HCT116 (cell line): Measurements from ENCODE around the gene COL1A1. TPM values are rescaled to one million over a fixed set of nuclear protein-coding genes. Genes with fewer than 3 reads are reported as not detected.

Experiments used
- ATAC-seq: fragments of 200-7000 bp; cut with Tn5 transposase; 2 replicates; pipeline ENCODE4 v1.9.1; 2020; ENCODE audit warnings: mild to moderate bottlenecking, moderate library complexity
- BruUV-seq: library from RNA; stranded (reverse); fragments of 400-500 nt; replicated peaks from 2 replicates; lab custom pipeline; 2021; lab: Mats Ljungman, UMichigan
- CTCF ChIA-PET: fragments of 300-600 bp; sonication (Branson Sonifier 250); formaldehyde crosslinking; loops from one replicate; lab custom pipeline; 2021; ENCODE audit warnings: antibody characterized with exemption; lab: Charles Lee
- POLR2A ChIA-PET: fragments of 300-600, 350-600 bp; sonication (Branson Sonifier 250); formaldehyde crosslinking; loops from one replicate; lab custom pipeline; 2021; ENCODE audit warnings: antibody characterized with exemption; lab: Charles Lee
- RAD21 ChIA-PET, 2 experiments: fragments of 300-600 bp; sonication (Branson Sonifier 250); formaldehyde crosslinking; loops; one replicate each; lab custom pipeline; 2023; ENCODE audit warnings: low total read pairs in 2 of 2; ENCODE audit not compliant: uncharacterized antibody in 2 of 2, unreplicated experiment in 2 of 2, low non-redundant PET in 1 of 2; lab: Charles Lee
- DNase-seq: peaks from one replicate; pipeline ENCODE4 v3.0.0-alpha.2; 2010; ENCODE audit warnings: low read depth, low spot score
- H2AFZ ChIP-seq: fragments of 200-600 bp; shearing (Covaris generic), sonication (generic); 2 replicates; pipeline ENCODE4 v1.6.1; 2017; ENCODE audit warnings: low read depth, mixed run types, mixed read lengths, antibody characterized with exemption, low read length; ENCODE audit not compliant: poor library complexity, severe bottlenecking
- H3K27ac ChIP-seq: 2 replicates; pipeline ENCODE4 v1.5.1; 2012; ENCODE audit warnings: low read depth, low read length
- H3K27me3 ChIP-seq: fragments of 200-600 bp; sonication (generic); 2 replicates; pipeline ENCODE4 v1.6.1; 2016; ENCODE audit warnings: mixed run types, low read length, mixed read lengths; ENCODE audit not compliant: insufficient read depth
- H3K36me3 ChIP-seq, 2 experiments: fragments of 200-500 bp in 1 of 2; fragments of 200-600 bp in 1 of 2; sonication (Bioruptor generic) in 1 of 2; sonication (generic) in 1 of 2; 2 replicates each; pipeline versions ENCODE4 v1.5.1 to v1.6.1; 2014 to 2016; ENCODE audit warnings: low read length in 2 of 2, inconsistent platforms in 1 of 2, mixed read lengths in 1 of 2, mixed run types in 1 of 2; ENCODE audit not compliant: insufficient read depth in 2 of 2, control insufficient read depth in 1 of 2
- H3K4me1 ChIP-seq, 2 experiments: fragments of 200-600 bp in 1 of 2; sonication (generic) in 1 of 2; 2 replicates each; pipeline versions ENCODE4 v1.5.1 to v1.6.1; 2012 to 2017; ENCODE audit warnings: low read length in 2 of 2, inconsistent platforms in 1 of 2, mild to moderate bottlenecking in 1 of 2, mixed read lengths in 1 of 2, mixed run types in 1 of 2, moderate library complexity in 1 of 2; ENCODE audit not compliant: insufficient read depth in 2 of 2, control insufficient read depth in 1 of 2
- H3K4me2 ChIP-seq: fragments of 200-600 bp; sonication (generic); 2 replicates; pipeline ENCODE4 v1.6.1; 2017; ENCODE audit warnings: mixed run types, low read length, mixed read lengths
- H3K4me3 ChIP-seq, 2 experiments: fragments of 200-600 bp in 1 of 2; sonication (generic) in 1 of 2; replicated peaks in 1 of 2; 2 replicates each; pipeline ENCODE4 v1.5.1; 2011 to 2016; ENCODE audit warnings: low read length in 2 of 2, control low read depth in 1 of 2, low read depth in 1 of 2, mild to moderate bottlenecking in 1 of 2, mixed read lengths in 1 of 2, mixed run types in 1 of 2
- H3K79me2 ChIP-seq: fragments of 200-600 bp; sonication (generic); 2 replicates; pipeline ENCODE4 v1.6.1; 2017; ENCODE audit warnings: mild to moderate bottlenecking, mixed run types, low read length, moderate library complexity, mixed read lengths; ENCODE audit not compliant: insufficient read depth
- H3K9ac ChIP-seq: fragments of 200-600 bp; sonication (generic); 2 replicates; pipeline ENCODE4 v1.6.1; 2016; ENCODE audit warnings: low read length, mixed read lengths
- H3K9me2 ChIP-seq: fragments of 200-600 bp; sonication (generic), shearing (Covaris generic); 2 replicates; pipeline ENCODE4 v1.6.1; 2017; ENCODE audit warnings: mixed run types, mild to moderate bottlenecking, moderate library complexity; ENCODE audit not compliant: insufficient read depth
- H3K9me3 ChIP-seq, 2 experiments: fragments of 200-500 bp in 1 of 2; fragments of 200-600 bp in 1 of 2; sonication (Bioruptor generic) in 1 of 2; sonication (generic) in 1 of 2; 2 replicates each; pipeline ENCODE4 v1.6.1; 2014 to 2017; ENCODE audit warnings: low read length in 2 of 2, mixed read lengths in 2 of 2, inconsistent platforms in 1 of 2, low read depth in 1 of 2, mild to moderate bottlenecking in 1 of 2, mixed run types in 1 of 2, moderate library complexity in 1 of 2; ENCODE audit not compliant: control insufficient read depth in 1 of 2, insufficient read depth in 1 of 2
- H4K20me1 ChIP-seq: fragments of 200-600 bp; sonication (generic), shearing (Covaris generic); 2 replicates; pipeline ENCODE4 v1.6.1; 2017; ENCODE audit warnings: mixed run types, mild to moderate bottlenecking, moderate library complexity; ENCODE audit not compliant: insufficient read depth
- EGR1 ChIP-seq: IDR thresholded peaks from 2 replicates; pipeline ENCODE4 v1.6.1; 2012; ENCODE audit warnings: low read depth
- EZH2 ChIP-seq: fragments of 200-600 bp; sonication (generic); IDR thresholded peaks from 2 replicates; pipeline ENCODE4 v1.6.1; 2017; ENCODE audit warnings: antibody characterized with exemption, mixed run types
- ZFX ChIP-seq: fragments of 450-650 bp; IDR thresholded peaks from 2 replicates; pipeline ENCODE4 v1.6.1; 2017
- intact Hi-C: fragments of 100-400 bp; cut with micrococcal nuclease; formaldehyde crosslinking; loops from 2 replicates; pipeline ENCODE4 v1.10.0; 2022
- total RNA-seq: library from RNA; stranded (reverse); gene quantifications from one replicate; pipeline ENCODE4 v1.2.1, GENCODE V29; 2021; ENCODE audit not compliant: unreplicated experiment
- TF ChIP-seq, protein P1 (sequence below): IDR thresholded peaks from 2 replicates; pipeline ENCODE4 v1.6.1; 2012
- TF ChIP-seq, protein P2 (sequence below): IDR thresholded peaks from 2 replicates; pipeline ENCODE4 v1.6.1; 2012
- TF ChIP-seq, protein P3 (sequence below): IDR thresholded peaks from 2 replicates; pipeline ENCODE4 v1.6.1; 2012; ENCODE audit warnings: low read depth

Gene COL1A1
- total RNA-seq, 1 experiment from 2014 or later: 33.6 TPM

DNA sequence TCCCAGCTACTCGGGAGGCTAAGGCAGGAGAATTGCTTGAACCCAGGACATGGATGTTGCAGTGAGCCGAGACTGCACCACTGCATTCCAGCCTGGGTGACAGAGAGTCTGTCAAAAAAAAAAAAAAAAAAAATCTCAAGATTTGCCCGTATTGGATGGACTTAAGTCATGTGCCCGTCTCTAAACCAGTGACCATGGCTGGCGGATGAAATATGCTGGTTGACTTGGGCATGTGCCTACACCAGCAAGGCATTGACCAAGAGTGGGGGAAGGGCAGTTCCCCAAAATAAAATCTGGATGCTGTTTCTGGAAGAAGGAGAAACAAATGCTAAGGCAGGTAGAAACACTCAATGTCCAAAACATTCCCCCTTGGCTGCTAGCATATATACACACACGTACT lies 21.5 kb upstream of the COL1A1 start:
- no peak overlapping the region for H3K4me2 ChIP-seq
- no peak overlapping the region for H3K4me3 ChIP-seq
- H3K27ac ChIP-seq: no peak overlapping the region
- BruUV-seq: no TSS peak
- RAD21 ChIA-PET: no interaction called here
- DNase-seq (no peak), ATAC-seq (no peak)
- TF ChIP-seq EGR1 (no peak), EZH2 (no peak), ZFX (no peak)
- H3K79me2 ChIP-seq: no peaks in the 10 kb centered on the region
- H3K36me3 ChIP-seq: no peaks in the 10 kb centered on the region
- peaks cover 25 to 33% of the 10 kb centered on the region in 2 experiments for H3K4me1 ChIP-seq
- no peaks in the 10 kb centered on the region for H3K9me2 ChIP-seq
- H4K20me1 ChIP-seq: no peaks in the 10 kb centered on the region
- no peak overlapping the region for H2AFZ ChIP-seq
- CTCF ChIA-PET: interaction anchor here (1.0 to 1.6 kb wide), 2 partner anchors 10 to 23 kb away, joined by 3 to 4 read pairs; no protein-coding TSS in a partner anchor
- no peak overlapping the region for H3K9ac ChIP-seq
- POLR2A ChIA-PET: no interaction called here
- H3K9me3 ChIP-seq: peaks cover 0 to 6% of the 10 kb centered on the region in 2 experiments; a peak in 2 of 4 replicates
- no peaks in the 10 kb centered on the region for H3K27me3 ChIP-seq
- intact Hi-C loops: no loop called here

DNA sequence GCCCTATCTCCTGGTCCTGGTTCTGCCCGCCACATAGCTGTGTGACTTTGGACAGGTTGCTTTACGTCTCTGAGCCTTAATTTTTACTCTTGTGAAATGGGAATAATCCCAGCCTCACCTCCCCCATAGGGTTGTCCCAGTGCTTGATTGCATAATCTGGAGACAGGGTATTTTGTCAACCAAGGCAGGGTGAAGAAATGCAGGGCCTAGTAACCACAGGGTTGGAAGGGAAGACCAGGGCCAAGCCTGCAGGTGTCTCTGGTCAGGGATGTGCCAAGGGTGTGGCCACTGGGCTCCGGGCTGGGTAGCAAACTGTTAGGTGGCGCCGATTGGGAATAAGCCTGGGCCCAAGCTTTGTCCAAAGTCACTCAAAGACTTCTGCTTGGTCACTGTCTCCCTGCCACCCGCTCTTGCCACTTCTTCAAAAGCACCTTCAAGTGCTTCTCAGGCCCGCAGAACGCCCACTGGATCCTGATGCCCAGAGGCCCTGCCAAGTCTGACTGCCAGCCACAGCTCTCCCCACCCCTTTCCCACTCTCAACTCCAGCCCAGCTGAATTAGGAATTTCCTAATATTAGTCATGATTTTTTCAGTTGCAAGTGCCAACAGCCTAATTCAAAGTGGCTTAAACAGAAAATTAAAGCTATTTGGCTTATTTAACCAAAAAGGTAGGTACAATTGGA lies 20.6 kb upstream of the COL1A1 start:
- Histone ChIP-seq H3K79me2 (no peaks in the 10 kb centered on the region), H2AFZ (no peak overlapping the region), H3K4me2 (no peak overlapping the region), H3K27ac (no peak overlapping the region), H3K36me3 (no peaks in the 10 kb centered on the region), H3K9me3 (peaks cover 0 to 6% of the 10 kb centered on the region in 2 experiments; a peak in 2 of 4 replicates), H3K4me3 (no peak overlapping the region), H4K20me1 (no peaks in the 10 kb centered on the region), H3K27me3 (no peaks in the 10 kb centered on the region), H3K9ac (no peak overlapping the region), H3K4me1 (peaks cover 25 to 34% of the 10 kb centered on the region in 2 experiments), H3K9me2 (no peaks in the 10 kb centered on the region)
- intact Hi-C loops: no loop called here
- ChIA-PET POLR2A (no interaction called here), CTCF (interaction anchor here (1.0 to 1.6 kb wide), 2 partner anchors 9 to 22 kb away, joined by 3 to 4 read pairs; no protein-coding TSS in a partner anchor), RAD21 (no interaction called here)
- TF ChIP-seq, protein P1, sequence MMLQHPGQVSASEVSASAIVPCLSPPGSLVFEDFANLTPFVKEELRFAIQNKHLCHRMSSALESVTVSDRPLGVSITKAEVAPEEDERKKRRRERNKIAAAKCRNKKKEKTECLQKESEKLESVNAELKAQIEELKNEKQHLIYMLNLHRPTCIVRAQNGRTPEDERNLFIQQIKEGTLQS: no peak
- TF ChIP-seq, protein P2, sequence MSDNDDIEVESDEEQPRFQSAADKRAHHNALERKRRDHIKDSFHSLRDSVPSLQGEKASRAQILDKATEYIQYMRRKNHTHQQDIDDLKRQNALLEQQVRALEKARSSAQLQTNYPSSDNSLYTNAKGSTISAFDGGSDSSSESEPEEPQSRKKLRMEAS: no peak
- TF ChIP-seq, protein P3, sequence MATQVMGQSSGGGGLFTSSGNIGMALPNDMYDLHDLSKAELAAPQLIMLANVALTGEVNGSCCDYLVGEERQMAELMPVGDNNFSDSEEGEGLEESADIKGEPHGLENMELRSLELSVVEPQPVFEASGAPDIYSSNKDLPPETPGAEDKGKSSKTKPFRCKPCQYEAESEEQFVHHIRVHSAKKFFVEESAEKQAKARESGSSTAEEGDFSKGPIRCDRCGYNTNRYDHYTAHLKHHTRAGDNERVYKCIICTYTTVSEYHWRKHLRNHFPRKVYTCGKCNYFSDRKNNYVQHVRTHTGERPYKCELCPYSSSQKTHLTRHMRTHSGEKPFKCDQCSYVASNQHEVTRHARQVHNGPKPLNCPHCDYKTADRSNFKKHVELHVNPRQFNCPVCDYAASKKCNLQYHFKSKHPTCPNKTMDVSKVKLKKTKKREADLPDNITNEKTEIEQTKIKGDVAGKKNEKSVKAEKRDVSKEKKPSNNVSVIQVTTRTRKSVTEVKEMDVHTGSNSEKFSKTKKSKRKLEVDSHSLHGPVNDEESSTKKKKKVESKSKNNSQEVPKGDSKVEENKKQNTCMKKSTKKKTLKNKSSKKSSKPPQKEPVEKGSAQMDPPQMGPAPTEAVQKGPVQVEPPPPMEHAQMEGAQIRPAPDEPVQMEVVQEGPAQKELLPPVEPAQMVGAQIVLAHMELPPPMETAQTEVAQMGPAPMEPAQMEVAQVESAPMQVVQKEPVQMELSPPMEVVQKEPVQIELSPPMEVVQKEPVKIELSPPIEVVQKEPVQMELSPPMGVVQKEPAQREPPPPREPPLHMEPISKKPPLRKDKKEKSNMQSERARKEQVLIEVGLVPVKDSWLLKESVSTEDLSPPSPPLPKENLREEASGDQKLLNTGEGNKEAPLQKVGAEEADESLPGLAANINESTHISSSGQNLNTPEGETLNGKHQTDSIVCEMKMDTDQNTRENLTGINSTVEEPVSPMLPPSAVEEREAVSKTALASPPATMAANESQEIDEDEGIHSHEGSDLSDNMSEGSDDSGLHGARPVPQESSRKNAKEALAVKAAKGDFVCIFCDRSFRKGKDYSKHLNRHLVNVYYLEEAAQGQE: no peak
- BruUV-seq: no TSS peak
- ATAC-seq (no peak), DNase-seq (no peak)
